ENCODE results near the gene LFNG. TPM values are rescaled to one million over a fixed set of nuclear protein-coding genes. Genes with fewer than 3 reads are reported as not detected.

LFNG gene
- total RNA-seq, 2 donors from 2014 or later, result 61.4 to 105 TPM

- peak; percentile 57 for DNase-seq
- Histone ChIP-seq H3K4me3 (no peak overlapping the region), H3K27ac (no peak overlapping the region), H3K36me3 (no peaks in the 10 kb centered on the region), H3K9ac (ENCODE audit: low read depth in 2 of 2, low read length in 2 of 2) (peak overlapping the region in 1 of 2 donors; percentile 61), H3K9me3 (no peaks in the 10 kb centered on the region), H3K4me1 (peaks cover 10% of the 10 kb centered on the region), H3K27me3 (no peaks in the 10 kb centered on the region)
- no peak for TF ChIP-seq CTCF (IDR thresholded peaks at IDR 0.05)
- intact Hi-C loops (cut with DNase I), result no loop called here
These were observed 1.7 kb upstream of the LFNG start for GRCh38 chr7:2517678-2518507.

- DNase-seq, result no peak
- H3K9me3 ChIP-seq, result no peaks in the 10 kb centered on the region
- no peaks in the 10 kb centered on the region for H3K27me3 ChIP-seq
- TF ChIP-seq CTCF (IDR thresholded peaks at IDR 0.05), result no peak
- peak overlapping the region; percentile 40 for H3K4me3 ChIP-seq
- H3K9ac ChIP-seq (ENCODE audit: low read depth in 2 of 2, low read length in 2 of 2), result peak overlapping the region; percentile 65 to 74
- H3K36me3 ChIP-seq, result no peaks in the 10 kb centered on the region
- intact Hi-C loops (cut with DNase I), result no loop called here
- peak overlapping the region; percentile 8 for H3K27ac ChIP-seq
- peaks cover 15% of the 10 kb centered on the region for H3K4me1 ChIP-seq
These were observed 846 bp upstream of the LFNG start for GRCh38 chr7:2518737-2519118.

- H3K27ac ChIP-seq, result peak overlapping the region; percentile 82
- H3K9ac ChIP-seq (ENCODE audit: low read depth in 2 of 2, low read length in 2 of 2), result peak overlapping the region; percentile 57 to 98
- H3K27me3 ChIP-seq, result no peaks in the 10 kb centered on the region
- H3K4me3 ChIP-seq, result peak overlapping the region; percentile 53
- intact Hi-C loops (cut with DNase I), result no loop called here
- no peaks in the 10 kb centered on the region for H3K9me3 ChIP-seq
- no peak for TF ChIP-seq CTCF (IDR thresholded peaks at IDR 0.05)
- no peaks in the 10 kb centered on the region for H3K36me3 ChIP-seq
- DNase-seq, result peak; percentile 68
- H3K4me1 ChIP-seq, result peaks cover 19% of the 10 kb centered on the region
These were observed 672 bp downstream of the LFNG start for GRCh38 chr7:2520131-2520760.

GRCh38 chr7:2520761-2521290 lies 1.3 kb downstream of the LFNG start:
- H3K4me1 ChIP-seq, result peaks cover 25% of the 10 kb centered on the region
- intact Hi-C loops (cut with DNase I), result no loop called here

More at GRCh38 chr7:2520761-2521290, 1.3 kb downstream of the LFNG start:
- Histone ChIP-seq H3K9ac (ENCODE audit: low read depth in 2 of 2, low read length in 2 of 2) (peak overlapping the region; percentile 57 to 98), H3K27me3 (no peaks in the 10 kb centered on the region), H3K36me3 (no peaks in the 10 kb centered on the region), H3K27ac (peak overlapping the region; percentile 82), H3K4me3 (peak overlapping the region; percentile 53), H3K9me3 (no peaks in the 10 kb centered on the region)
- peak; percentile 69 for DNase-seq
- no peak for TF ChIP-seq CTCF (IDR thresholded peaks at IDR 0.05)
